ENCODE results near the gene PLA2G6. TPM values are rescaled to one million over a fixed set of nuclear protein-coding genes. Genes with fewer than 3 reads are reported as not detected.

Gene PLA2G6
- total and polyA plus RNA-seq, 9 donors = 16.4 to 68.4 (median 39.4) TPM

GRCh38 chr22:38082986-38083710, 98.5 kb downstream of the PLA2G6 start:
- TF ChIP-seq EP300 (IDR thresholded peaks at IDR 0.05) (no peak), POLR2A (IDR thresholded peaks at IDR 0.05) (no peak), CTCF (IDR thresholded peaks at IDR 0.05) (no peak)
- H3K27me3 ChIP-seq = no peaks in the 10 kb centered on the region
- 78 to 84% (median 80%) methylated on average over 24 of the region's 24 CpGs for WGBS, 3 donors
- no peak overlapping the region for H3K4me3 ChIP-seq
- intact Hi-C loops (cut with DNase I) = no loop called here
- peak in 1 of 5 donors; percentile 3 for DNase-seq
- no peaks in the 10 kb centered on the region for H3K36me3 ChIP-seq
- peaks cover 10% of the 10 kb centered on the region for H3K4me1 ChIP-seq (ENCODE audit: insufficient read depth)
- H3K27ac ChIP-seq = no peak overlapping the region
- no peaks in the 10 kb centered on the region for H3K9me3 ChIP-seq

GRCh38 chr22:38081941-38082828, 99.4 kb downstream of the PLA2G6 start:
- no peaks in the 10 kb centered on the region for H3K9me3 ChIP-seq
- TF ChIP-seq POLR2A (IDR thresholded peaks at IDR 0.05) (no peak), CTCF (IDR thresholded peaks at IDR 0.05) (no peak), EP300 (IDR thresholded peaks at IDR 0.05) (no peak)
- no peak overlapping the region for H3K27ac ChIP-seq
- peaks cover 10% of the 10 kb centered on the region for H3K4me1 ChIP-seq (ENCODE audit: insufficient read depth)
- 7 to 23% (median 20%) methylated on average over 33 to 52 of the region's 52 CpGs for WGBS, 3 donors
- intact Hi-C loops (cut with DNase I) = no loop called here
- H3K4me3 ChIP-seq = no peak overlapping the region
- no peaks in the 10 kb centered on the region for H3K36me3 ChIP-seq
- DNase-seq = peak in 1 of 5 donors; percentile 16
- no peaks in the 10 kb centered on the region for H3K27me3 ChIP-seq

- intact Hi-C loops (cut with DNase I) = no loop called here
- H3K9me3 ChIP-seq = no peaks in the 10 kb centered on the region
- H3K27ac ChIP-seq = no peak overlapping the region
- H3K4me3 ChIP-seq = no peak overlapping the region
- peak in 1 of 5 donors; percentile 20 for DNase-seq
- peaks cover 10% of the 10 kb centered on the region for H3K4me1 ChIP-seq (ENCODE audit: insufficient read depth)
- WGBS, 3 donors = 0 to 9% (median 5%) methylated on average over 6 to 17 of the region's 17 CpGs
- no peaks in the 10 kb centered on the region for H3K36me3 ChIP-seq
- no peak for TF ChIP-seq CTCF (IDR thresholded peaks at IDR 0.05)
- TF ChIP-seq POLR2A (IDR thresholded peaks at IDR 0.05) = no peak
- TF ChIP-seq EP300 (IDR thresholded peaks at IDR 0.05) = no peak
- H3K27me3 ChIP-seq = no peaks in the 10 kb centered on the region
Observed at GRCh38 chr22:38081636-38081940, 100.0 kb downstream of the PLA2G6 start.

DNA sequence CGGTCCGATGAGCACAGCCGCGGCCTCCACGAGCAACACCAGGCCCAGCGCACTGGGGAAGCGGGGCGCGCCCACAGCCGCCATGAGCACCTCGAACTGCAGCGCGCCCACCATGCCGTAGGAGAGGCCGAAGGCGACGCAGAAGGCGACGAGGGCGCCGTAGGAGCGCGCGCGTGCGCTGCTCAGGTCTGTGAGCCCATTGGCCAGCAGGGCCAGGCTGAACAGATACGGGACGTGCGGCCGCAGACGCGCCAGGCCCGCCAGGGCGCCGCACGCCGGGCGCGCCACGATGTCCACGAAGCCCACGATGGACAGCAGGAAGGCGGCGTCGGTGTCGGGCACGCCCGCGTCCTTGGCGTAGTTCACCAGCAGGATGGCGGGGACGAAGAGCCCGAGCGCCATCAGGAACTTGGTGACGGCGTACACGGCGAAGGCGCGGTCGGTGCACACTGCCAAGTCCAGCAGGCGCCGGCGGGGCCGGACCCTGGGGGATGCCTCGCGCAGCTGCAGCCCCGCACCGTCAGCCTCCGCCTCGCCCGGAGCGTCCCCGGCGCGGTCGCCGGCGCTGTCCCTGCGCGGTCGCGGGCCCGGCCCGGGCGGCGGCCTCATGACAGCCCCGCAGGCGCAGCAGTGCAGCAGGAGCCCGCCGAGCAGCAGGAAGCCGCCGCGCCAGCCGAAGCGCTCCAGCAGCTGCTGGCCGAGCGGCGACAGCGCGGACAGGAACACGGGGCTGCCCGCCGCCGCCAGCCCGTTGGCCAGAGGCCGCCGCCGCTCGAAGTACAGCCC, 100.6 kb downstream of the PLA2G6 start:
- H3K9me3 ChIP-seq = no peaks in the 10 kb centered on the region

More for the DNA sequence above, 100.6 kb downstream of the PLA2G6 start:
- Histone ChIP-seq H3K36me3 (no peaks in the 10 kb centered on the region), H3K27me3 (no peaks in the 10 kb centered on the region), H3K27ac (no peak overlapping the region), H3K4me1 (ENCODE audit: insufficient read depth) (peaks cover 10% of the 10 kb centered on the region), H3K4me3 (no peak overlapping the region)
- no peak for TF ChIP-seq CTCF (IDR thresholded peaks at IDR 0.05)
- no peak for TF ChIP-seq EP300 (IDR thresholded peaks at IDR 0.05)
- no peak for TF ChIP-seq POLR2A (IDR thresholded peaks at IDR 0.05)
- intact Hi-C loops (cut with DNase I) = no loop called here
- DNase-seq = peak in 2 of 5 donors; percentile 19 to 21
- 2 to 10% (median 5%) methylated on average over 15 to 110 of the region's 110 CpGs for WGBS, 3 donors

All from ovary (tissue), 9 donors.